Omental fat pad (tissue), 4 donors: ENCODE results near the gene PACRG. TPM values are rescaled to one million over a fixed set of nuclear protein-coding genes. Genes with fewer than 3 reads are reported as not detected.

Experiments
- ATAC-seq: fragments of 150-250 bp; one replicate; pipeline ENCODE4 v1.9.1; 2016; ENCODE audit warnings: mild to moderate bottlenecking, moderate library complexity; ENCODE audit not compliant: low FRiP score
- DNase-seq: peaks from one replicate; pipeline ENCODE4 v3.0.0-alpha.2; 2019; ENCODE audit warnings: low spot score
- total RNA-seq, 4 donors: library from RNA; depleted of rRNA; stranded (reverse); fragments of >200 nt; gene quantifications; one replicate each; pipeline ENCODE4 v1.1.0, GENCODE V29; 2016
- TF ChIP-seq, protein P1 (sequence below), 3 donors: fragments of 450-650 bp; IDR thresholded peaks; one replicate each; pipeline ENCODE4 v1.5.1; 2016 to 2017; ENCODE audit warnings: antibody characterized with exemption in 3 of 3, mild to moderate bottlenecking in 3 of 3, moderate library complexity in 2 of 3

The PACRG gene
- total RNA-seq, 4 donors from 2014 or later, result 0.48 to 2.5 (median 1.3) TPM; not detected in 1

- ATAC-seq (no peak), DNase-seq (no peak)
- TF ChIP-seq, protein P1, sequence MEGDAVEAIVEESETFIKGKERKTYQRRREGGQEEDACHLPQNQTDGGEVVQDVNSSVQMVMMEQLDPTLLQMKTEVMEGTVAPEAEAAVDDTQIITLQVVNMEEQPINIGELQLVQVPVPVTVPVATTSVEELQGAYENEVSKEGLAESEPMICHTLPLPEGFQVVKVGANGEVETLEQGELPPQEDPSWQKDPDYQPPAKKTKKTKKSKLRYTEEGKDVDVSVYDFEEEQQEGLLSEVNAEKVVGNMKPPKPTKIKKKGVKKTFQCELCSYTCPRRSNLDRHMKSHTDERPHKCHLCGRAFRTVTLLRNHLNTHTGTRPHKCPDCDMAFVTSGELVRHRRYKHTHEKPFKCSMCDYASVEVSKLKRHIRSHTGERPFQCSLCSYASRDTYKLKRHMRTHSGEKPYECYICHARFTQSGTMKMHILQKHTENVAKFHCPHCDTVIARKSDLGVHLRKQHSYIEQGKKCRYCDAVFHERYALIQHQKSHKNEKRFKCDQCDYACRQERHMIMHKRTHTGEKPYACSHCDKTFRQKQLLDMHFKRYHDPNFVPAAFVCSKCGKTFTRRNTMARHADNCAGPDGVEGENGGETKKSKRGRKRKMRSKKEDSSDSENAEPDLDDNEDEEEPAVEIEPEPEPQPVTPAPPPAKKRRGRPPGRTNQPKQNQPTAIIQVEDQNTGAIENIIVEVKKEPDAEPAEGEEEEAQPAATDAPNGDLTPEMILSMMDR (IDR thresholded peaks at IDR 0.05), result no peak
These were observed 194.9 kb downstream of the PACRG start for GRCh38 chr6:162922563-162923166.

GRCh38 chr6:162934844-162935243 is 207.1 kb downstream of the PACRG start:
- DNase-seq (no peak), ATAC-seq (no peak)
- TF ChIP-seq, protein P1 (IDR thresholded peaks at IDR 0.05), result no peak

GRCh38 chr6:162940426-162940825 is 212.7 kb downstream of the PACRG start:
- DNase-seq (no peak), ATAC-seq (no peak)
- TF ChIP-seq, protein P1 (IDR thresholded peaks at IDR 0.05), result no peak

GRCh38 chr6:162941128-162941527 is 213.4 kb downstream of the PACRG start:
- no peak for DNase-seq
- TF ChIP-seq, protein P1 (IDR thresholded peaks at IDR 0.05), result no peak
- no peak for ATAC-seq

GRCh38 chr6:162942866-162943265 is 215.1 kb downstream of the PACRG start:
- ATAC-seq (no peak), DNase-seq (no peak)
- TF ChIP-seq, protein P1 (IDR thresholded peaks at IDR 0.05), result no peak

DNA sequence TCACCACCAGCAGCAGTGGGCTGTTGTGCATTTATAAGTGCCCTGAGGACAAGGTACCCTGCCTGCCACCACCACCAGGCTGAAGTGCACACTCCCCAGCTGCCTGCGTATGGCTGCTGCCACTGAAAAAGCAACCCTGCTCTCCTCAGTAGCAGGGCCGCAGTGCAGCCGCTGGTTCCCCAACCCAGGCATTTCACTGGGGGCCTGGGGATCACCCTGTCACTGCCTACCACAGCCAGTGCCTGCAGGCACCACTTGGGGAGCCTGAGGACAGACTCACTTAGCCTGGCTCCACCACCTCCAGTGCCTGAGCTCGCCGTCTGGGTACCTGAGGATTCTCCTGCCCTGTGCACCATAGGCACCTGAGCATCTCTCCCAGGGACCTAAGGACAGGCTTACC is 215.6 kb downstream of the PACRG start:
- DNase-seq, result no peak
- TF ChIP-seq, protein P1 (IDR thresholded peaks at IDR 0.05), result no peak
- no peak for ATAC-seq

DNA sequence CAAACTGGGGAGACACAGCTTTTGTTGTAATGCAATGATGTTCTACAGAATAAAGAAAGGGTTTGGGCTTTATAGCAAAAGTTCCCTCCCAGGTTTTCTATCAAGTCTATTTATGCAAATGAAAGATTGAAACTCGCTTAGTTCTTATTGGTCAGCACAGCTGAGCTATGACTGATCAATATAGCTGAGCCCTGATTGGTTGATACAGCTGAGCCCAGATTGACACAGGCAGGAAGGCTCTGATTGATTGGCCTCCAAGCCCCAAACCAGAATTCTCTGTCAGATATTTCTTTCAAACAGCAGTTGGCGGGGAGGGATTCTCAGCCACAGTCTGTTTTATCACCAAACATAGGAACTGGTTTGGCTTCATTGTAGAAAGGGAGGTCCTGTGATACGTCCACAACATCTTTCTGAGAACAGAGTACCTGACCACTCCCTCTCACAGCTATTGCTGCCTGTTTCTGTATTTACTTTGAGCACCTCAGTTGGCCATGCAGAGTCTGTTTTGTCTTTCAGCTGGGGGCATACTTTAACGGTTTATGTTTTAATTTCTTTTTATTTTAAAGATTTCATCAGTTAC is 223.5 kb downstream of the PACRG start:
- TF ChIP-seq, protein P1 (IDR thresholded peaks at IDR 0.05), result no peak
- ATAC-seq, result no peak
- DNase-seq, result no peak
